ENCODE measurements around the gene LRRC36.
A peak's percentile ranks its signal among the peaks of the same experiment; 100 is the strongest.
"Not testable (repeated sequence)": the region's sequence is repeated elsewhere in the genome, so short reads cannot be mapped to it uniquely, and the experiment has no call there.

LRRC36 gene

GRCh38 chr16:67346341-67346740 lies 19.7 kb downstream of the LRRC36 start:
- no peak for TF ChIP-seq EZH2 (optimal IDR thresholded peaks at IDR 0.05; ENCODE audit: low read depth, low read length)
- TF ChIP-seq CTCF (IDR thresholded peaks at IDR 0.05; ENCODE audit: low read length) = no peak
- TF ChIP-seq EZH2phosphoT487 (IDR thresholded peaks at IDR 0.05; ENCODE audit: low read length) = no peak
- H3K4me2 ChIP-seq (ENCODE audit: low read depth, low read length) = no peak overlapping the region
- no peaks in the 10 kb centered on the region for H4K20me1 ChIP-seq (ENCODE audit: insufficient read depth, low read length)
- H2AFZ ChIP-seq (ENCODE audit: low read length) = no peak overlapping the region
- no peaks in the 10 kb centered on the region for H3K36me3 ChIP-seq (replicated peaks; ENCODE audit: insufficient read depth, low read length)
- H3K9me2 ChIP-seq (replicated peaks; ENCODE audit: insufficient read depth, low read length) = no peaks in the 10 kb centered on the region
- no peak overlapping the region for H3K27ac ChIP-seq (ENCODE audit: low read length)
- DNase-seq = no peak
- no peaks in the 10 kb centered on the region for H3K79me2 ChIP-seq (ENCODE audit: low read length)
- no peak overlapping the region for H3K9ac ChIP-seq (ENCODE audit: low read length)
- no peaks in the 10 kb centered on the region for H3K9me3 ChIP-seq (replicated peaks; ENCODE audit: insufficient read depth, low read length)
- no peaks in the 10 kb centered on the region for H3K4me1 ChIP-seq (ENCODE audit: low read length)
- no peak overlapping the region for H3K4me3 ChIP-seq (ENCODE audit: low read length)
- no peaks in the 10 kb centered on the region for H3F3A ChIP-seq (ENCODE audit: insufficient read depth, low read length)
- no peaks in the 10 kb centered on the region for H3K27me3 ChIP-seq (replicated peaks; ENCODE audit: insufficient read depth, low read length)

GRCh38 chr16:67349172-67349571 lies 22.6 kb downstream of the LRRC36 start:
- no peaks in the 10 kb centered on the region for H3K27me3 ChIP-seq (replicated peaks; ENCODE audit: insufficient read depth, low read length)

GRCh38 chr16:67350324-67350723 lies 23.7 kb downstream of the LRRC36 start:
- Histone ChIP-seq H3K79me2 (ENCODE audit: low read length) (no peaks in the 10 kb centered on the region), H3K4me3 (ENCODE audit: low read length) (no peak overlapping the region), H3K9me2 (replicated peaks; ENCODE audit: insufficient read depth, low read length) (no peaks in the 10 kb centered on the region), H4K20me1 (ENCODE audit: insufficient read depth, low read length) (no peaks in the 10 kb centered on the region), H3K9me3 (replicated peaks; ENCODE audit: insufficient read depth, low read length) (no peaks in the 10 kb centered on the region), H2AFZ (ENCODE audit: low read length) (no peak overlapping the region), H3K36me3 (replicated peaks; ENCODE audit: insufficient read depth, low read length) (no peaks in the 10 kb centered on the region), H3K4me2 (ENCODE audit: low read depth, low read length) (no peak overlapping the region), H3F3A (ENCODE audit: insufficient read depth, low read length) (no peaks in the 10 kb centered on the region), H3K4me1 (ENCODE audit: low read length) (no peaks in the 10 kb centered on the region), H3K27ac (ENCODE audit: low read length) (no peak overlapping the region), H3K27me3 (replicated peaks; ENCODE audit: insufficient read depth, low read length) (no peaks in the 10 kb centered on the region), H3K9ac (ENCODE audit: low read length) (no peak overlapping the region)
- DNase-seq = no peak
- TF ChIP-seq EZH2phosphoT487 (IDR thresholded peaks at IDR 0.05; ENCODE audit: low read length) (no peak), CTCF (IDR thresholded peaks at IDR 0.05; ENCODE audit: low read length) (no peak), EZH2 (optimal IDR thresholded peaks at IDR 0.05; ENCODE audit: low read depth, low read length) (no peak)

More at GRCh38 chr16:67349172-67349571, 22.6 kb downstream of the LRRC36 start:
- TF ChIP-seq CTCF (IDR thresholded peaks at IDR 0.05; ENCODE audit: low read length) (peak; percentile 43), EZH2phosphoT487 (IDR thresholded peaks at IDR 0.05; ENCODE audit: low read length) (no peak)
- Histone ChIP-seq H3K9ac (ENCODE audit: low read length) (no peak overlapping the region), H4K20me1 (ENCODE audit: insufficient read depth, low read length) (no peaks in the 10 kb centered on the region), H3F3A (ENCODE audit: insufficient read depth, low read length) (no peaks in the 10 kb centered on the region), H2AFZ (ENCODE audit: low read length) (no peak overlapping the region), H3K4me2 (ENCODE audit: low read depth, low read length) (no peak overlapping the region), H3K36me3 (replicated peaks; ENCODE audit: insufficient read depth, low read length) (no peaks in the 10 kb centered on the region), H3K27ac (ENCODE audit: low read length) (no peak overlapping the region), H3K79me2 (ENCODE audit: low read length) (no peaks in the 10 kb centered on the region), H3K9me3 (replicated peaks; ENCODE audit: insufficient read depth, low read length) (no peaks in the 10 kb centered on the region), H3K4me1 (ENCODE audit: low read length) (no peaks in the 10 kb centered on the region), H3K4me3 (ENCODE audit: low read length) (no peak overlapping the region), H3K9me2 (replicated peaks; ENCODE audit: insufficient read depth, low read length) (no peaks in the 10 kb centered on the region)
- DNase-seq = peak; percentile 38

- H3K4me2 ChIP-seq (ENCODE audit: low read depth, low read length); H3F3A ChIP-seq (ENCODE audit: insufficient read depth, low read length); H3K9me3 ChIP-seq (replicated peaks; ENCODE audit: insufficient read depth, low read length); H3K27me3 ChIP-seq (replicated peaks; ENCODE audit: insufficient read depth, low read length); H3K4me1 ChIP-seq (ENCODE audit: low read length); H3K36me3 ChIP-seq (replicated peaks; ENCODE audit: insufficient read depth, low read length); H3K27ac ChIP-seq (ENCODE audit: low read length); H4K20me1 ChIP-seq (ENCODE audit: insufficient read depth, low read length); H3K4me3 ChIP-seq (ENCODE audit: low read length); H3K9ac ChIP-seq (ENCODE audit: low read length); H3K9me2 ChIP-seq (replicated peaks; ENCODE audit: insufficient read depth, low read length); DNase-seq; H3K79me2 ChIP-seq (ENCODE audit: low read length); H2AFZ ChIP-seq (ENCODE audit: low read length): not testable (repeated sequence)
Observed at GRCh38 chr16:67352463-67352862, 25.8 kb downstream of the LRRC36 start.
